K562 (cell line): ENCODE results near the gene NLGN4X. TPM values are rescaled to one million over a fixed set of nuclear protein-coding genes. Genes with fewer than 3 reads are reported as not detected.

Experiments used
- ATAC-seq: fragments of 200-7000 bp; cut with Tn5 transposase; 3 replicates; pipeline ENCODE4 v1.9.1; 2020; ENCODE audit warnings: moderate library complexity
- BruUV-seq: library from RNA; stranded (reverse); fragments of 400-500 nt; replicated peaks from 2 replicates; lab custom pipeline; 2021; lab: Mats Ljungman, UMichigan
- CTCF ChIA-PET: fragments of 300-600 bp; formaldehyde crosslinking; extraction: SDS; loops from one replicate; lab custom pipeline; 2021; ENCODE audit warnings: low intra/inter-chr PET ratio; lab: Yijun Ruan, JAX
- POLR2A ChIA-PET: fragments of 300-600, 350-650 bp; sonication (Branson Sonifier 250); formaldehyde crosslinking; extraction: SDS; loops from one replicate; lab custom pipeline; 2021; ENCODE audit warnings: antibody characterized with exemption, inconsistent platforms; lab: Yijun Ruan, JAX
- DNase-seq, 4 experiments: peaks; one replicate each; pipeline versions ENCODE4 v3.0.0 to v3.0.0-alpha.2; 2011 to 2018; ENCODE audit warnings: low spot score in 3 of 4, mixed read lengths in 3 of 4; ENCODE audit errors: extremely low read depth in 1 of 4
- FAIRE-seq: peaks from 2 replicates; lab custom pipeline; 2011; peaks lifted over from hg19 to GRCh38; lab: Jason Lieb, UNC
- H2AFZ ChIP-seq: 2 replicates; pipeline ENCODE4 v1.6.0; 2011; ENCODE audit warnings: low read depth, low read length, control low read depth, inconsistent platforms
- H3K27ac ChIP-seq: fragments of 200-600 bp; 3 replicates; pipeline ENCODE4 v1.8.0; 2011; ENCODE audit warnings: low read depth, mild to moderate bottlenecking, control low read depth, inconsistent platforms, low read length, moderate library complexity, mixed read lengths; ENCODE audit errors: extremely low read depth
- H3K27me3 ChIP-seq, 2 experiments: fragments of 300-600 bp in 1 of 2; 2 replicates in 1 of 2; 3 replicates in 1 of 2; pipeline versions ENCODE4 v1.6.0 to v1.8.0; 2011; ENCODE audit warnings: inconsistent platforms in 2 of 2, low read length in 2 of 2, mild to moderate bottlenecking in 1 of 2, mixed read lengths in 1 of 2, moderate library complexity in 1 of 2; ENCODE audit not compliant: control insufficient read depth in 2 of 2, insufficient read depth in 2 of 2
- H3K36me3 ChIP-seq: fragments of 300-600 bp; 3 replicates; pipeline ENCODE4 v1.8.0; 2011; ENCODE audit warnings: mild to moderate bottlenecking, low read length, inconsistent platforms; ENCODE audit not compliant: control insufficient read depth, insufficient read depth
- H3K4me1 ChIP-seq, 2 experiments: fragments of 200-600 bp in 1 of 2; replicated peaks in 1 of 2; 2 replicates in 1 of 2; 3 replicates in 1 of 2; pipeline versions ENCODE4 v1.5.1 to v1.8.0; 2011; ENCODE audit warnings: inconsistent platforms in 2 of 2, low read length in 2 of 2, mild to moderate bottlenecking in 1 of 2, mixed read lengths in 1 of 2, moderate library complexity in 1 of 2; ENCODE audit not compliant: control insufficient read depth in 2 of 2, insufficient read depth in 2 of 2
- H3K4me2 ChIP-seq: 2 replicates; pipeline ENCODE4 v1.6.1; 2011; ENCODE audit warnings: low read length, control low read depth, inconsistent platforms, mixed read lengths; ENCODE audit not compliant: insufficient read depth
- H3K4me3 ChIP-seq: fragments of 200-600 bp; sonication (generic), shearing (Covaris generic); 2 replicates; pipeline ENCODE4 v1.5.1; 2016; ENCODE audit warnings: control low read depth, inconsistent platforms
- H3K79me2 ChIP-seq: fragments of 200-600 bp; 3 replicates; pipeline ENCODE4 v1.8.0; 2011; ENCODE audit warnings: low read length, inconsistent platforms; ENCODE audit not compliant: control insufficient read depth, insufficient read depth
- H3K9ac ChIP-seq, 2 experiments: 2 replicates each; pipeline versions ENCODE4 v1.6.0 to v1.6.1; 2011; ENCODE audit warnings: low read depth in 2 of 2, low read length in 2 of 2, control low read depth in 1 of 2, inconsistent platforms in 1 of 2, mild to moderate bottlenecking in 1 of 2, mixed read lengths in 1 of 2; ENCODE audit not compliant: insufficient read depth in 1 of 2
- H3K9me1 ChIP-seq: one replicate; pipeline ENCODE4 v1.6.0; 2011; ENCODE audit warnings: inconsistent platforms, mild to moderate bottlenecking, low read length, moderate library complexity; ENCODE audit not compliant: control insufficient read depth, insufficient read depth
- H3K9me3 ChIP-seq: replicated peaks from 2 replicates; pipeline ENCODE4 v1.5.1; 2011; ENCODE audit warnings: low read depth, low read length, inconsistent platforms; ENCODE audit not compliant: control insufficient read depth, insufficient read depth
- H4K20me1 ChIP-seq: replicated peaks from 2 replicates; pipeline ENCODE4 v1.6.1; 2011; ENCODE audit warnings: low read length, inconsistent platforms, mixed read lengths; ENCODE audit not compliant: control insufficient read depth, insufficient read depth
- HNRNPLL ChIP-seq: fragments of 200-400 bp; formaldehyde crosslinking; IDR thresholded peaks from 2 replicates; pipeline ENCODE4 v1.6.1; 2017; ENCODE audit warnings: low read length, low read depth, mild to moderate bottlenecking; ENCODE audit not compliant: poor library complexity, severe bottlenecking
- KDM5B ChIP-seq: fragments of 200-600 bp; sonication (generic); IDR thresholded peaks from 2 replicates; pipeline ENCODE4 v1.6.1; 2012; ENCODE audit warnings: low read depth, mild to moderate bottlenecking, moderate library complexity, low read length, control low read depth, inconsistent platforms; ENCODE audit not compliant: insufficient replicate concordance
- KLF10 ChIP-seq: fragments of 250-450 bp; sonication (Bioruptor Pico); IDR thresholded peaks from 2 replicates; pipeline ENCODE4 v1.6.1; 2021; ENCODE audit warnings: matching md5 sums
- MTA2 ChIP-seq: fragments of 450-650 bp; IDR thresholded peaks from 2 replicates; pipeline ENCODE4 v1.6.1; 2016; ENCODE audit warnings: low read depth
- NR2C2 ChIP-seq, 2 experiments: fragments of 200-800 bp in 1 of 2; sonication (Bioruptor generic) in 1 of 2; sonication (generic) in 1 of 2; formaldehyde crosslinking in 1 of 2; IDR thresholded peaks; 2 replicates each; pipeline versions ENCODE4 v1.6.1 to v1.8.0; 2016 to 2022; ENCODE audit warnings: mild to moderate bottlenecking in 1 of 2, missing compliant biosample characterization in 1 of 2, missing genetic modification characterization in 1 of 2, missing genetic modification reagents in 1 of 2
- NR3C1 ChIP-seq: sonication (generic); formaldehyde crosslinking; IDR thresholded peaks from 2 replicates; pipeline ENCODE4 v1.8.1; 2022; ENCODE audit warnings: missing genetic modification reagents
- NRF1 ChIP-seq, 2 experiments: fragments of 450-650 bp; IDR thresholded peaks in 1 of 2; conservative IDR thresholded peaks in 1 of 2; 2 replicates each; pipeline ENCODE4 v1.6.1; 2014; ENCODE audit warnings: mild to moderate bottlenecking in 2 of 2
- POLR2AphosphoS2 ChIP-seq: IDR thresholded peaks from 2 replicates; pipeline ENCODE4 v1.6.1; 2012; ENCODE audit warnings: low read length, improper control_type of control experiment
- RBM22 ChIP-seq: fragments of 200-400 bp; formaldehyde crosslinking; IDR thresholded peaks from 2 replicates; pipeline ENCODE4 v1.6.1; 2018; ENCODE audit warnings: low read length, low read depth; ENCODE audit not compliant: poor library complexity, severe bottlenecking
- RBM25 ChIP-seq: fragments of 200-400 bp; formaldehyde crosslinking; IDR thresholded peaks from 2 replicates; pipeline ENCODE4 v1.6.1; 2018; ENCODE audit warnings: low read length, low read depth, moderate library complexity; ENCODE audit not compliant: severe bottlenecking
- RFX7 ChIP-seq: fragments of 250-450 bp; sonication (Bioruptor Pico); IDR thresholded peaks from 2 replicates; pipeline ENCODE4 v1.5.1; 2021; ENCODE audit warnings: mild to moderate bottlenecking
- RHOXF2B ChIP-seq: fragments of 250-450 bp; sonication (Bioruptor Pico); conservative IDR thresholded peaks from 2 replicates; pipeline ENCODE4 v1.5.1; 2021
- SIN3A ChIP-seq, 2 experiments: fragments of 150-350 bp in 1 of 2; IDR thresholded peaks; 2 replicates each; pipeline ENCODE4 v1.6.1; 2011 to 2016; ENCODE audit warnings: borderline replicate concordance in 2 of 2, low read depth in 2 of 2, low read length in 2 of 2, mild to moderate bottlenecking in 2 of 2, moderate library complexity in 2 of 2; ENCODE audit not compliant: control insufficient read depth in 1 of 2
- SRSF3 ChIP-seq: fragments of 200-400 bp; formaldehyde crosslinking; IDR thresholded peaks from 2 replicates; pipeline ENCODE4 v1.6.1; 2016; ENCODE audit warnings: mild to moderate bottlenecking, low read length, moderate library complexity; ENCODE audit not compliant: insufficient read depth
- SRSF7 ChIP-seq: fragments of 200-400 bp; formaldehyde crosslinking; optimal IDR thresholded peaks from 2 replicates; pipeline ENCODE3; 2017; ENCODE audit warnings: mild to moderate bottlenecking, low read depth, low read length
- ZFX ChIP-seq: sonication (generic); formaldehyde crosslinking; IDR thresholded peaks from 2 replicates; pipeline ENCODE4 v1.8.0; 2022; ENCODE audit warnings: mild to moderate bottlenecking, missing genetic modification reagents, moderate library complexity
- ZKSCAN8 ChIP-seq: fragments of 200-800 bp; sonication (Bioruptor generic); IDR thresholded peaks from 2 replicates; pipeline ENCODE4 v1.6.1; 2016; ENCODE audit warnings: missing genetic modification characterization, missing compliant biosample characterization
- ZNF184 ChIP-seq: sonication (generic); formaldehyde crosslinking; IDR thresholded peaks from 2 replicates; pipeline ENCODE4 v1.5.0; 2020; ENCODE audit warnings: missing genetic modification reagents
- ZNF197 ChIP-seq: fragments of 200-800 bp; sonication (Bioruptor generic); IDR thresholded peaks from 2 replicates; pipeline ENCODE4 v1.6.1; 2016; ENCODE audit warnings: low read depth, missing genetic modification characterization, missing compliant biosample characterization
- WGBS: fragments of 100-300 bp; shearing (Covaris generic); methylation state at CpG from one replicate; pipeline ENCODE4 v1.1.6; 2016; ENCODE audit warnings: low coverage, mixed read lengths; ENCODE audit not compliant: insufficient coverage; ENCODE audit errors: missing lambda C conversion rate; 5-methylcytosine and 5-hydroxymethylcytosine counted together
- in situ Hi-C: fragments of 300-500 bp; cut with MboI; formaldehyde crosslinking; loops from 4 replicates; pipeline ENCODE4 v1.15.0; 2018; ENCODE audit warnings: inconsistent platforms, mixed read lengths
- intact Hi-C: fragments of 100-400 bp; cut with micrococcal nuclease; formaldehyde crosslinking; loops from 2 replicates; pipeline ENCODE4 v1.14.2; 2022
- polyA plus RNA-seq, 8 experiments: library from polyadenylated mRNA; depleted of rRNA in 4 of 8; stranded (reverse) in 5 of 8; unstranded in 3 of 8; fragments of >200 nt; fragmentation: Nextera tagmentation in 2 of 8; fragmentation: Illumina TruSeq in 1 of 8; extraction: Ambion mirVana in 2 of 8; extraction: Trizol in 1 of 8; gene quantifications; 2 replicates each; pipeline versions ENCODE4 v1.2.1 to v1.2.3, GENCODE V29; 2011 to 2014; ENCODE audit warnings: inconsistent platforms in 1 of 8, missing spikeins in 1 of 8
- total RNA-seq, 7 experiments: library from RNA; depleted of rRNA in 6 of 7; stranded (reverse); fragments of >200 nt in 6 of 7; fragmentation: Illumina TruSeq in 2 of 7; extraction: Trizol in 2 of 7; gene quantifications; 2 replicates each; pipeline versions ENCODE4 v1.2.1 to v1.2.3, GENCODE V29; 2011 to 2021; ENCODE audit warnings: low replicate concordance in 1 of 7
- TF ChIP-seq, protein P1 (sequence below): fragments of 250-450 bp; sonication (Bioruptor Pico); IDR thresholded peaks from 2 replicates; pipeline ENCODE4 v1.5.0; 2020; ENCODE audit warnings: mild to moderate bottlenecking
- TF ChIP-seq, protein P2 (sequence below): sonication (generic); formaldehyde crosslinking; IDR thresholded peaks from 2 replicates; pipeline ENCODE4 v1.8.0; 2022; ENCODE audit warnings: mild to moderate bottlenecking, missing genetic modification reagents

NLGN4X gene
- total and polyA plus RNA-seq, 9 of the 15 experiments (the other 6 are each of a cell fraction or from before 2014, with no cell fraction given): 0.07 TPM; not detected in 8

DNA sequence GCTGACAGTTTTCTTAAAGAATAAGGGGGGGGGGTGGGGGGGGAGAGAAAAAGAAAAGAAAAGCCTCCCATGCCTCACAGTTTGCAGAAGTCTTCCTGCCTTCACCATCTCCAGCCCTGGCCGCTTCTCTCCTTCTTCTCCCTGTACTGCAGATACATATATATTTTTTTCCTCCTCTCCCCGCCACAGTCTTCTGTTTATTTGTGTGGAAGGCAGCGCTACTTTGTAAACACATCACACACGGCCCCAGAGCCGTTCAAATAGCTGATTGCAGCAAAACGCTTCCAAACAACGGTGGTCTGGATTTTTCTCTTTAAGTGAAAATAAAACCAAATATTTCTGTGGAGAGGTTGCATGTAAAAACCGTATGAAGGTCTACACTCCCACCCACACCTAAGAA, 732 bp downstream of the NLGN4X start (continued):
- no peak for TF ChIP-seq KDM5B
- no peak for TF ChIP-seq MTA2
- TF ChIP-seq SIN3A (IDR thresholded peaks at IDR 0.05; ENCODE audit: borderline replicate concordance in 2 of 2, control insufficient read depth in 1 of 2, low read depth in 2 of 2, low read length in 2 of 2): no peak
- TF ChIP-seq ZKSCAN8 (CRISPR knock-in tag): no peak
- TF ChIP-seq POLR2AphosphoS2: no peak
- no peak for TF ChIP-seq ZFX
- no peak for TF ChIP-seq ZNF184 (CRISPR knock-in tag)
- TF ChIP-seq RHOXF2B: no peak
- TF ChIP-seq, all 486 proteins: peak for 0

DNA sequence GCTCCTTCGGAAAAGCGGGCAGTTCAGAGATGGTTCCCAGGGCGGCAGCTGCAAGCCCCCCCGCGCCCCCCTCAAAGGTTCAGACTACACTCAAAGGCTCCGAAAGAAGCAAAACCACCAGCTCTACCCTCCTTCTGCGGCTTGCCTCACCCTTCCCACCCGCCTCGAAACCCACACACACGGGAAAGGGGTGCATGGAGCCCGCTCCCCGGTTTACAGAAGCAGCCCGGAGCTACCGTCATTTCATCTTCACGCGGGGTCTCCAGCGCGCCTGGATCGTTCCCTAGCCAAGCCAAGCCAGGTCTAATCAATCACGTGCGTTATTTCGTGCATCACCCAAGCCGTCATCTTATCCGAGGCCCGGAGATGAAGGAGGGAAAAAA, 1.2 kb downstream of the NLGN4X start:
- ATAC-seq: no peak
- no peak overlapping the region for H3K9ac ChIP-seq
- H3K79me2 ChIP-seq: no peaks in the 10 kb centered on the region
- no peaks in the 10 kb centered on the region for H3K9me1 ChIP-seq
- ChIA-PET POLR2A (no interaction called here), CTCF (no interaction called here)
- no peak overlapping the region for H3K4me2 ChIP-seq
- intact Hi-C loops: no loop called here
- H3K36me3 ChIP-seq: no peaks in the 10 kb centered on the region
- in situ Hi-C loops: no loop called here
- H3K4me1 ChIP-seq: no peaks in the 10 kb centered on the region
- H3K27ac ChIP-seq: no peak overlapping the region
- H3K27me3 ChIP-seq: no peaks in the 10 kb centered on the region
- H3K9me3 ChIP-seq: no peaks in the 10 kb centered on the region
- H4K20me1 ChIP-seq: no peaks in the 10 kb centered on the region
- WGBS: 4% methylated on average over 11 of the region's 25 CpGs
- DNase-seq: no peak
- H3K4me3 ChIP-seq: no peak overlapping the region
- no TSS peak for BruUV-seq
- no peak overlapping the region for H2AFZ ChIP-seq
- FAIRE-seq: no peak
- TF ChIP-seq NR3C1 (CRISPR knock-in tag): no peak
- TF ChIP-seq SRSF7: no peak
- TF ChIP-seq, protein P1, sequence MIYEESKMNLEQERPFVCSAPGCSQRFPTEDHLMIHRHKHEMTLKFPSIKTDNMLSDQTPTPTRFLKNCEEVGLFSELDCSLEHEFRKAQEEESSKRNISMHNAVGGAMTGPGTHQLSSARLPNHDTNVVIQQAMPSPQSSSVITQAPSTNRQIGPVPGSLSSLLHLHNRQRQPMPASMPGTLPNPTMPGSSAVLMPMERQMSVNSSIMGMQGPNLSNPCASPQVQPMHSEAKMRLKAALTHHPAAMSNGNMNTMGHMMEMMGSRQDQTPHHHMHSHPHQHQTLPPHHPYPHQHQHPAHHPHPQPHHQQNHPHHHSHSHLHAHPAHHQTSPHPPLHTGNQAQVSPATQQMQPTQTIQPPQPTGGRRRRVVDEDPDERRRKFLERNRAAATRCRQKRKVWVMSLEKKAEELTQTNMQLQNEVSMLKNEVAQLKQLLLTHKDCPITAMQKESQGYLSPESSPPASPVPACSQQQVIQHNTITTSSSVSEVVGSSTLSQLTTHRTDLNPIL: no peak
- TF ChIP-seq NRF1 (conservative IDR thresholded peaks at IDR 0.05 in 1 of 2, IDR thresholded peaks at IDR 0.05 in 1 of 2): no peak
- TF ChIP-seq SRSF3: no peak
- no peak for TF ChIP-seq HNRNPLL
- TF ChIP-seq ZNF197 (CRISPR knock-in tag): no peak
- TF ChIP-seq, protein P2, sequence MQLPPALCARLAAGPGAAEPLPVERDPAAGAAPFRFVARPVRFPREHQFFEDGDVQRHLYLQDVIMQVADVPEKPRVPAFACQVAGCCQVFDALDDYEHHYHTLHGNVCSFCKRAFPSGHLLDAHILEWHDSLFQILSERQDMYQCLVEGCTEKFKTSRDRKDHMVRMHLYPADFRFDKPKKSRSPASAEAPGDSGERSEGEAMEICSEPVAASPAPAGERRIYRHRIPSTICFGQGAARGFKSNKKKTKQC (CRISPR knock-in tag): no peak
- no peak for TF ChIP-seq RFX7 (CRISPR knock-in tag)
- TF ChIP-seq KLF10: no peak
- no peak for TF ChIP-seq RBM25
- TF ChIP-seq RBM22: no peak
- TF ChIP-seq NR2C2 (CRISPR knock-in tag; IDR thresholded peaks at IDR 0.05): no peak
- no peak for TF ChIP-seq NR2C2 (tag; IDR thresholded peaks at IDR 0.05)
